Measurements from ENCODE around the gene CNTNAP2. TPM values are rescaled to one million over a fixed set of nuclear protein-coding genes. Genes with fewer than 3 reads are reported as not detected.

The CNTNAP2 gene
- total RNA-seq, 1 experiment from 2014 or later, result 60.0 TPM

- DNase-seq (ENCODE audit: low spot score), result peak; percentile 72
- Histone ChIP-seq H3K9me3 (ENCODE audit: low read depth, low read length, poor library complexity, severe bottlenecking) (peaks cover 8% of the 10 kb centered on the region), H3K4me1 (ENCODE audit: insufficient read depth, low read length, poor library complexity, severe bottlenecking) (peaks cover 8% of the 10 kb centered on the region), H3K4me3 (ENCODE audit: low read depth, low read length, poor library complexity, severe bottlenecking) (no peak overlapping the region), H3K36me3 (ENCODE audit: insufficient read depth, low read length, poor library complexity, severe bottlenecking) (no peaks in the 10 kb centered on the region), H3K27ac (ENCODE audit: low read depth, low read length, poor library complexity, severe bottlenecking) (no peak overlapping the region), H3K27me3 (replicated peaks; ENCODE audit: insufficient read depth, low read depth, low read length, poor library complexity) (no peaks in the 10 kb centered on the region)
- CTCF ChIA-PET, result interaction anchor here (0.8 to 1.2 kb wide), 6 partner anchors 85 to 1738 kb away, joined by 3 to 7 read pairs (median 3); no protein-coding TSS in a partner anchor
- BruUV-seq (replicated peaks), result no TSS peak
- intact Hi-C loops (cut with micrococcal nuclease; ENCODE audit: unreplicated experiment), result loop anchor here (2.0 to 10.0 kb wide), 3 partner anchors 596 to 898 kb away; no protein-coding TSS in a partner anchor
- POLR2A ChIA-PET (ENCODE audit: low non-redundant PET), result interaction anchor here (0.8 kb wide), 1 partner anchor 24 kb away, joined by 6 read pairs; no protein-coding TSS in a partner anchor
- TF ChIP-seq CTCF (conservative IDR thresholded peaks at IDR 0.05; ENCODE audit: low read depth, low read length) (peak; percentile 70), EZH2 (IDR thresholded peaks at IDR 0.05; ENCODE audit: borderline replicate concordance, low read depth, low read length, poor library complexity, severe bottlenecking) (no peak)
Observed at GRCh38 chr7:148142660-148143248, 2026.2 kb downstream of the CNTNAP2 start.

GRCh38 chr7:148144827-148145226 is 2028.2 kb downstream of the CNTNAP2 start:
- no peaks in the 10 kb centered on the region for H3K27me3 ChIP-seq (replicated peaks; ENCODE audit: insufficient read depth, low read depth, low read length, poor library complexity)
- H3K27ac ChIP-seq (ENCODE audit: low read depth, low read length, poor library complexity, severe bottlenecking), result no peak overlapping the region
- H3K9me3 ChIP-seq (ENCODE audit: low read depth, low read length, poor library complexity, severe bottlenecking), result peaks cover 5% of the 10 kb centered on the region
- peaks cover 2% of the 10 kb centered on the region for H3K4me1 ChIP-seq (ENCODE audit: insufficient read depth, low read length, poor library complexity, severe bottlenecking)
- no peaks in the 10 kb centered on the region for H3K36me3 ChIP-seq (ENCODE audit: insufficient read depth, low read length, poor library complexity, severe bottlenecking)
- BruUV-seq (replicated peaks), result no TSS peak
- no peak for DNase-seq (ENCODE audit: low spot score)
- intact Hi-C loops (cut with micrococcal nuclease; ENCODE audit: unreplicated experiment), result loop anchor here (5.0 to 10.0 kb wide), 2 partner anchors 713 to 900 kb away; no protein-coding TSS in a partner anchor
- ChIA-PET POLR2A (ENCODE audit: low non-redundant PET) (no interaction called here), CTCF (no interaction called here)
- H3K4me3 ChIP-seq (ENCODE audit: low read depth, low read length, poor library complexity, severe bottlenecking), result no peak overlapping the region
- TF ChIP-seq EZH2 (IDR thresholded peaks at IDR 0.05; ENCODE audit: borderline replicate concordance, low read depth, low read length, poor library complexity, severe bottlenecking) (no peak), CTCF (conservative IDR thresholded peaks at IDR 0.05; ENCODE audit: low read depth, low read length) (no peak)

GRCh38 chr7:148146346-148146745 is 2029.7 kb downstream of the CNTNAP2 start:
- BruUV-seq (replicated peaks), result no TSS peak
- ChIA-PET CTCF (no interaction called here), POLR2A (ENCODE audit: low non-redundant PET) (no interaction called here)
- Histone ChIP-seq H3K36me3 (ENCODE audit: insufficient read depth, low read length, poor library complexity, severe bottlenecking) (no peaks in the 10 kb centered on the region), H3K27ac (ENCODE audit: low read depth, low read length, poor library complexity, severe bottlenecking) (no peak overlapping the region), H3K4me1 (ENCODE audit: insufficient read depth, low read length, poor library complexity, severe bottlenecking) (peaks cover 2% of the 10 kb centered on the region), H3K4me3 (ENCODE audit: low read depth, low read length, poor library complexity, severe bottlenecking) (no peak overlapping the region), H3K9me3 (ENCODE audit: low read depth, low read length, poor library complexity, severe bottlenecking) (no peaks in the 10 kb centered on the region), H3K27me3 (replicated peaks; ENCODE audit: insufficient read depth, low read depth, low read length, poor library complexity) (no peaks in the 10 kb centered on the region)
- TF ChIP-seq EZH2 (IDR thresholded peaks at IDR 0.05; ENCODE audit: borderline replicate concordance, low read depth, low read length, poor library complexity, severe bottlenecking), result no peak
- TF ChIP-seq CTCF (conservative IDR thresholded peaks at IDR 0.05; ENCODE audit: low read depth, low read length), result no peak
- intact Hi-C loops (cut with micrococcal nuclease; ENCODE audit: unreplicated experiment), result loop anchor here (10.0 kb wide), 1 partner anchor 902 kb away; no protein-coding TSS in a partner anchor
- no peak for DNase-seq (ENCODE audit: low spot score)
